D341Med (cell line): ENCODE measurements around the gene HINT2.
A peak's percentile ranks its signal among the peaks of the same experiment; 100 is the strongest.

Experiments
- DNase-seq: peaks from one replicate; pipeline ENCODE4 v3.0.0; 2012; ENCODE audit warnings: low spot score

Gene HINT2

GRCh38 chr9:35811381-35812024 is 3.3 kb downstream of the HINT2 start:
- no peak for DNase-seq

DNA sequence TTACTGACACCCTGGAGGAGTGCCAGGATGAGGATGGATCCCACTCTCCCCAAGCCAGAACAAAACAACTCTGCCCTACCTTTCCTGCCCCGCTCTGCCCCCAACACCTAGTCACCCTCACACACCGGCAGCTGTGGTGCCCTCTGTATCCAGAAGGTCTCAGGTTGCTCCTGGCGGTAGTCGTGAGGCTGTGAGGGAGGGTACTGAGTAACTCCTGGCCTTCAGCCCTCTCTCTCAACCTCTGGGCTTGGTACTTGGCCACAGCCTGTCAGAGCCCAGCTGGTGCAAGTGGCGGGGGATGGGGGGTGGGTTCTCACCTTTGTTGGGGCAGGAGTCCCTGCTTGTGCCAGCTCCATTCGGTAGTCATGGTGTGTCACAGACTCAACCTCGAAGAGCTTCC is 4.7 kb downstream of the HINT2 start:
- DNase-seq = no peak

GRCh38 chr9:35808433-35808832 is 6.4 kb downstream of the HINT2 start:
- no peak for DNase-seq

DNA sequence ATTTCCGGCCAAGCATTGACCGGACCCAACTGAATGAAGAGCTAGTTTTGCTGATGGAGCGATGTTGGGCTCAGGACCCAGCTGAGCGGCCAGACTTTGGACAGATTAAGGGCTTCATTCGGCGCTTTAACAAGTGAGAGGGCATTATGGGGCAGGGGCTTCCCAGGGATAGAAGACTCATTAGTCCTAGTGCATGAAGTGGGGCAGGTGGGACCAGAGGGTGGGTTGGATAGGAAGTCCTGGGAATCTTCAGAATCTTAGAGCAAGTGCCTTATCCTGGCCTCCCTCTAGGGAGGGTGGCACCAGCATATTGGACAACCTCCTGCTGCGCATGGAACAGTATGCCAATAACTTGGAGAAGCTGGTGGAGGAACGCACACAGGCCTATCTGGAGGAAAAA is 8.7 kb downstream of the HINT2 start:
- no peak for DNase-seq

DNA sequence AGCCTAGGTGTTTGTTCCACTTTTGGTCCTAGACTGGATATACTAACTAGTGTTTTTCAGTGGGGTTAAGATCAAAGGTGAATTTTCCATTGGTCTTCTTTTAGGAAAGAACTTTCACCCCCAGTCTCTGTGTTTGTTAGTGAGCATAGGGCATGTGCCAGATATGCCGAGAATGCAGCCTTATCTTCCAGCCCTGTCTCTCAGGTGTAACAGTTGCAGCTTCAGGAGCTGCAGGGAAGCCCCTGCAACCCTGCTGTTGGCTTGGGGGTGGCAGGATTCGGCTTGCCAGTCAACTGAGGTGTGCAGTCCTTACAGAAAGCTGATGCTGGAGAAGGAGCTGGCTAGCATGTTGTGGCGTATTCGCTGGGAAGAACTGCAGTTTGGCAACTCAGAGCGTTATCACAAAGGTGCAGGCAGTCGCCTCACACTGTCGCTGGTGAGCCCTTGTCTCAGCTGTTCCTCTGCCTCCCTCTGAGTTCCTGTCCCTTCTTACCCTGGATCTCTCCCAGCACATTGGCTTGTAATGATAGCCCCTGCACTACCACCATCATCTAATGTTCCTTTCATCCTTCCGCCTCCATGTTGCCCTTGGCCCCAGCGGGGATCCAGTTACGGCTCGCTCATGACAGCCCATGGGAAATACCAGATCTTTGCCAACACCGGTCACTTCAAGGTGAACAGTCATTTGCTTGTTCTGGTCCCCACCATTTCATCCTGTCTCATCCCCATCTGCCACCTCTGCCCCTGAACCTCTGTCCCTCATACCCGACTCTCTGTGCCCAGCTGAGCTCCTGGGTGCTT is 13.3 kb downstream of the HINT2 start:
- no peak for DNase-seq

GRCh38 chr9:35800530-35800929 is 14.3 kb downstream of the HINT2 start:
- no peak for DNase-seq

- no peak for DNase-seq
These were observed 16.0 kb downstream of the HINT2 start for GRCh38 chr9:35798658-35799374.

DNA sequence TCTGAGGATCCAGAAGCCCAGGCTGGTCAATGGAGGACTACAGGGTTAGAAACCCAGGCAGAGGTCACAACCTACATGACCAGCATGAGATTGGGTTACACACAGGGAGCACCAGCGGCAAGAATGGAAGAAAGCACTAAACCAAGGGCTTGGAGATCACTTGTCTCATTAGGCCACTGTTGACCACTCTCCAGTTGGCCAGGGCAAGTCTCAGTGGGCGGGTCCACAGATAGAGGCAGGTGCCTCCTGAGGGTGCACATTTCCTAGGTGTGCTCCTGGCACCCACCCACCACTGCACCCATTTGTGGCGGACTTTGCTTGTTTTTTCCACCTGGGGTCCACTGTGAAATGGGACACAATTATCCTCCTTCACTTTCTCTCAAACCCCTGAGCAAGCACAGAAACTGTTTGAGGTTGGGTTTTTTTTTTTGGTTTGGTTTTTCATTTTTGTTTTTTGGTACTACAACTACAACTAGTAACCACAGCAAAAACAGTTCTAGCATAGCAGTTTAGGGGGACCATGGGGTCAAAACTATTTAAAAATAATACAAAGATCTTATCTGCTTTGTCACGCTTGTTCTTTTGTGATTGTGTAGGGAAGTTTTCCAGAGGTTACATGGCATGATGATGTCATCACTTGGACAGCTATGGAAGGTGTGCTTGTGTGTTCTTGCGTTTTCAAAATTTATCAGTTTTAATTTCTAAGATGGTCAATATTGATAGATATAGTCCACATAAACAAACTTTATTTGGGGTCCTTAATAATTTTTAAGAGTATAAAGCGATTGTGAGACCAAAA is 17.3 kb downstream of the HINT2 start:
- no peak for DNase-seq

DNA sequence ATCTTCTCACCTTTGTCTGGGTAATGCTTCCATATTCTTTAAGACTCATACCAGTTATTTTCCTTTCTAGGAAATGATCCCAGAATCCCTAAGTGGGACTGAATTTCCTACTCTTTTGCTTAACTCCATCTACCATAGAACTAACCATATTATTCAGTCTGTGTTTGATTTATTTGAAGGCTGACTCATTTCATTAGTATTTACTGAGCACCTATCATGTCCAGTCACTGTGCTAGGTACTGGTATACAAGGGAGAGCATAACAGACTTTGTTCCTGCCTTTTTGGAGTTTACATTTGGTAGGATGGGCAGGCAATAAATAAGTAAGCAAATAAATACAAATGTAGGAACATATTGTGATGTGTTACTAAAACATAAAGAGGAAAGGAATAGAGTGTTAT is 19.1 kb downstream of the HINT2 start:
- DNase-seq = no peak

- DNase-seq = no peak
These were observed 21.4 kb downstream of the HINT2 start for GRCh38 chr9:35793461-35793860.

GRCh38 chr9:35792826-35793225 is 22.0 kb downstream of the HINT2 start:
- no peak for DNase-seq

- no peak for DNase-seq
These were observed 22.6 kb downstream of the HINT2 start for GRCh38 chr9:35792024-35792813.

DNA sequence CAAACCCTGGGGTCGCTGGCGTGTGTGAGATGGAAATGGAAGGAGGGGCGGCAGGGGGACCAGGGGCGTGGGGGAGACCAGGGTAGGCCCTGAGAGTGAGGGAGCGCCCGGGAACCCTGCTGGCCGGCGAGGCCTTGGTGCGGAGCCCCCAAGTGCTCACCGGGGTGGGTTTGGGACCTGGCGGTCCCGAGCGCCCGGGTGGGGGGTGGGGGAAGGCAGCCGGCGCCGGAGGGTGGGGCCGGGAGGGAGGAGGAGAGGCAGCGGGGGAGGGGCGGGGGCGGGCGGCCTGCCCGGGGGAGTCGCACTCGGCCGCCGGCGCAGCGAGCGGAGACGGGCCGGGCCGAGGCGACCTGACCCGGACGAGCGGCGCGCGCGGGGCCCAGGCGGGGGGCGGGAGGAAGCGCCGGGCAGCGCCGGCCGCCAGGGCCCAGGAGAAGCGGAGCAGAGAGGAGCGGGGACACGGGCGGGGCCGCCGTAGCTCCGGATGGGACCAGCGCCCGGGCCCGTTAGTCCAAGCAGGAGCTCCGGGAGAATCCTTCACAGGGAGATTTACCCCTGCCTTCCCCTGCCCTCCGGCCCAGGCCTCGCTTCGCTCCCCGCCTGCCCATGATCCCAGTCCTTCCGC is 23.4 kb downstream of the HINT2 start, which contains the start of gene NPR2:
Gene NPR2, plus strand, starts transcription at position 295 of the 625 bp plus-strand sequence. CDS start 818 bp downstream, outside the sequence.
- DNase-seq = no peak

GRCh38 chr9:35790385-35791296 is 24.2 kb downstream of the HINT2 start:
- peak; percentile 90 for DNase-seq

GRCh38 chr9:35790025-35790384 is 24.8 kb downstream of the HINT2 start:
- no peak for DNase-seq

DNA sequence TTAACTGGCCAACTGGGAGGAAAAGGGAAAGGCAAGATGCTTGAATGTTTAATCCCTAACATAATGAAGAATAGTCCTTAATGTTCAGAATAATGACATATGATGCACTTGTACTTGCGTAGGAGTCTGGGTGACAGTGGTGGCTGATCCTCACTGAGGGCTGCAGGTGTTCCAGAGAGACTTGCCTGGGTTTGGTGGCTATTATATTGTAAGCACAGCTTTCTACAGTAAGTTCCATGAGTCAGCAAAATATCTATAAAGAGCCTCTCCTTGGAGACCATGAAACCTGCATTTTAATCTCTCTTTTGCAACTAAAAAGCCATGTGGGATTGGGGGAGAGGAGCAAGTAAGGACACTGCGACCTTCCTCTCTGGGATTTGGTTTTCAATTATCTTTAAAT is 25.3 kb downstream of the HINT2 start:
- no peak for DNase-seq

GRCh38 chr9:35783418-35783817 is 31.4 kb downstream of the HINT2 start:
- no peak for DNase-seq

GRCh38 chr9:35781066-35781465 is 33.8 kb downstream of the HINT2 start:
- no peak for DNase-seq

DNA sequence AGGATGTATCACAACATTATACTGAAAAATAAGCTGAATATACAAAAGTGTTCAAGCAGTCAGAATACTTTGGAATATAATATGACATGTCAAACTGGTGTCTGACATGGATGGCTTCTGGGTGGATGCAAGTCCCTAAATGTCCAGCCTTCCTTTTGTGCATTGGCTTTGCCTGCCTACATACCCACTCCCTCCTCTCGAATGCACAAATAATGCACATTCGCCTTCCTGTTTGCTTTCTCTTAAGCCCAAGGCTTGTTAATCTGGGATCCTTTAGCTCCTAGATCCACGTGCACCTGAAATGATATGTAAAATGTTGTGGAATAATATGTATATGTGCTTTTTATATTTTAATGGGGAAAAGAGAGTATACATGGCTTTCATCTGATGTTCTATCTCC is 36.3 kb downstream of the HINT2 start:
- DNase-seq = no peak

GRCh38 chr9:35776018-35776417 is 38.8 kb downstream of the HINT2 start:
- DNase-seq = no peak
